ENCODE results near the gene UNC93A. TPM values are rescaled to one million over a fixed set of nuclear protein-coding genes. Genes with fewer than 3 reads are reported as not detected.
"Not testable (repeated sequence)": the region's sequence is repeated elsewhere in the genome, so short reads cannot be mapped to it uniquely, and the experiment has no call there.

The UNC93A gene
- total RNA-seq, 4 donors from 2014 or later: not detected

DNA sequence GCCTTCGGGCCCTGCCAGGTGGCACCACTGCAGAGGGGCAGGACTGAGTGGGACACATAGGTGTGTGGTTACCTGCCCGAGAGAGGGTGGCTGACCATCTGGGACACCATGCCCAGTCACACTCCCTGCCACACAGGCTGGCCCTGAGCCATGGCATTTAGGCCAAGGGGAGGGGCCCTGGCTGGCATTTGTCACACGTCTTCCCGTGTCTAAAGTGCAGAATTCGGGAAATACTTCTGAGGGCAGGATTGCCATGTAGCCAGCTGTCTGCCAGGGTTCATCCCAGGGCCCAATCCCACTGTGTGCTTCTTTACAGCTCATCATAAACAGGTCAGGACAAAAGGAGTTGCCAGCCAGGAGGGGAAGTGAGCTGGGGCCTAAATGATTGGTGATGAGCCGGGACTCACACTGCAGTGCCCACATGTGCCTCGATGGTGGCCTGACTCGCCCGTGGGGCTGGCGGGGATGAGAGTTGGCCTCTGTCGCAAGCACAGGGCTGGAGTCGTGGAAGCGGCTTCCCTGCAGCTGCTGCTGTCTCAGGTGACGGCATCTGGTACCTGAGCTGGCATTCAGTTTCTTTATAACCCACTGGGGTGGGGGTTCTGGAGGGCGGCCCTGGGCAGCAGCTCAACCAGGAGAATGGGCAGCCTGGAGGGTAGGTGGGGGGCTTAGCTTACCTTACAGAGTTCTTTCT is 5.9 kb upstream of the UNC93A start:
- Histone ChIP-seq H3K36me3 (no peaks in the 10 kb centered on the region), H3K4me3 (replicated peaks in 1 of 3) (no peak overlapping the region), H3K4me1 (no peaks in the 10 kb centered on the region), H3K27me3 (no peaks in the 10 kb centered on the region), H3K27ac (no peak overlapping the region), H3K9me3 (no peaks in the 10 kb centered on the region)
- peak; percentile 33 to 73 for DNase-seq
- 74 to 95% methylated on average over 9 to 12 of the region's 15 CpGs for WGBS, 2 donors
- no peak for TF ChIP-seq CTCF (IDR thresholded peaks at IDR 0.05)
- no peak for TF ChIP-seq POLR2A (IDR thresholded peaks at IDR 0.05)
- intact Hi-C loops (cut with DNase I): no loop called here

DNA sequence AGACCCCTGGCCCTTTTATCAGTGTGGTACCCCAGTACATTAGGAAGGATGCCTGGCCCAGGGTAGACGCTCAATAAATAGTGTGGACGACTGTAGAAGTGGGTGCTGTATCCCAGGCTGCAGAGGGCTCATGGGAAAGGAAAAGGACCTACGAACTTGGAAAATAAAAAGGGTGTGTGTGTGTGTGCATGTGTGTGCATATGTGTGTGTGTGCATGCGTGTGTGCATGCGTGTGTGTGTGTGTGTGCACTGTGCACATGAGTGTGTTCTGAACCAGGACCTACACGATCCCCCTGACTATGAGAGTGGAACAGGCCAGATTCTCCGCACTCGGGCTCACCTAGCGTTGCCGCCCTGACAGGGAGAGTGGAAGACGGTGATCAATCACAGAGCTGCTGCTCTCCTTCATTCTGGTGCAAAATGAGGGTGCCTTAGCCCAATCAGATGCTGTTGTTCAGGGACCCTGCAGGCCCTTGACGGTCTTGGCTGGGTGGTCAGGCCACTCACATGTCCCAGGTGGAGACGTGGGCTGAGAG is 3.5 kb upstream of the UNC93A start:
- H3K4me3 ChIP-seq (replicated peaks in 1 of 3): no peak overlapping the region
- H3K9me3 ChIP-seq: no peaks in the 10 kb centered on the region
- TF ChIP-seq CTCF (IDR thresholded peaks at IDR 0.05) (no peak), POLR2A (IDR thresholded peaks at IDR 0.05) (no peak)
- no peak overlapping the region for H3K27ac ChIP-seq
- no peaks in the 10 kb centered on the region for H3K27me3 ChIP-seq
- H3K36me3 ChIP-seq: no peaks in the 10 kb centered on the region
- no peaks in the 10 kb centered on the region for H3K4me1 ChIP-seq
- WGBS, 2 donors: 86 to 91% methylated on average over 12 to 13 of the region's 13 CpGs
- intact Hi-C loops (cut with DNase I): no loop called here
- DNase-seq: no peak

- H3K27me3 ChIP-seq; H3K36me3 ChIP-seq; intact Hi-C loops (cut with DNase I); H3K9me3 ChIP-seq; H3K4me3 ChIP-seq (replicated peaks in 1 of 3); H3K27ac ChIP-seq; H3K4me1 ChIP-seq: not testable (repeated sequence)
- peak; percentile 4 to 61 (median 16) for TF ChIP-seq CTCF (IDR thresholded peaks at IDR 0.05)
- 19% methylated on average over 14 of the region's 14 CpGs for WGBS, 2 donors
- DNase-seq: peak in 1 of 2 donors; percentile 20
Observed at GRCh38 chr6:167288591-167289225, 2.4 kb upstream of the UNC93A start.

DNA sequence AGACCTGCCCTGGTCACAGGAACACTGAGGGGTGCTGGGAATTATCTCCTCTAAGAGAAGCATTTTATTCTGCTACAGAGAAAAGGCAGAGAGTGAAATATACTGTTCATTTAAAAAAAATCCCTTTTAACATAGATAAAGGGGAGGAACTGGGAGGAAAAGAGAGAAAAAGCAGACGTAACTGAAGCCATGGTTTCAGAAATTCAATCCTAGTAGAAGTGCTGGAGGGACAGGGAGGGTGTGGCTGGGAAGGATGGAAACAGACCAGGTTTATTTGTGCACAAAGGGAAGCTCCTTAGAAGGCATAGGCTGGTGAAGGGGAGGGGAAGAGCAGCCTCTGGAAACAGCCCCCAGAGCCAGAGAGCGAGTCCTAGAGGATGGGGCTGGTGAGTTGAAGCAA is 1.8 kb upstream of the UNC93A start:
- intact Hi-C loops (cut with DNase I); H3K9me3 ChIP-seq; H3K4me1 ChIP-seq; H3K4me3 ChIP-seq (replicated peaks in 1 of 3); DNase-seq; H3K27me3 ChIP-seq; H3K36me3 ChIP-seq; H3K27ac ChIP-seq: not testable (repeated sequence)
- 86 to 90% methylated on average over 1 of the region's 2 CpGs for WGBS, 2 donors

GRCh38 chr6:167291623-167292300 is 647 bp downstream of the UNC93A start:
- DNase-seq: no peak
- no peaks in the 10 kb centered on the region for H3K36me3 ChIP-seq
- no peaks in the 10 kb centered on the region for H3K27me3 ChIP-seq
- H3K27ac ChIP-seq: no peak overlapping the region
- TF ChIP-seq POLR2A (IDR thresholded peaks at IDR 0.05) (no peak), CTCF (IDR thresholded peaks at IDR 0.05) (no peak)
- intact Hi-C loops (cut with DNase I): no loop called here
- WGBS, 2 donors: 76 to 80% methylated on average over 7 of the region's 7 CpGs
- H3K4me3 ChIP-seq (replicated peaks in 1 of 3): no peak overlapping the region
- H3K4me1 ChIP-seq: no peaks in the 10 kb centered on the region
- H3K9me3 ChIP-seq: no peaks in the 10 kb centered on the region
